Skin epidermis (tissue), 12 donors: Measurements from ENCODE around the gene SLC43A1.

ENCODE experiments used
- H3K27ac ChIP-seq, 21 experiments: fragments of 200-600 bp; sonication (generic) in 11 of 21; one replicate each; pipeline ENCODE4 v1.5.0; 2020; ENCODE audit warnings: mild to moderate bottlenecking in 3 of 21, inconsistent platforms in 2 of 21, moderate library complexity in 2 of 21
- H3K4me3 ChIP-seq, 7 experiments: fragments of 200-600 bp; sonication (generic) in 2 of 7; one replicate each; pipeline ENCODE4 v1.5.0; 2020; ENCODE audit warnings: inconsistent platforms in 2 of 7, mild to moderate bottlenecking in 2 of 7, moderate library complexity in 1 of 7

SLC43A1 gene

GRCh38 chr11:57501953-57502352, 13.5 kb downstream of the SLC43A1 start:
- H3K4me3 ChIP-seq = no peak overlapping the region
- no peak overlapping the region for H3K27ac ChIP-seq

DNA sequence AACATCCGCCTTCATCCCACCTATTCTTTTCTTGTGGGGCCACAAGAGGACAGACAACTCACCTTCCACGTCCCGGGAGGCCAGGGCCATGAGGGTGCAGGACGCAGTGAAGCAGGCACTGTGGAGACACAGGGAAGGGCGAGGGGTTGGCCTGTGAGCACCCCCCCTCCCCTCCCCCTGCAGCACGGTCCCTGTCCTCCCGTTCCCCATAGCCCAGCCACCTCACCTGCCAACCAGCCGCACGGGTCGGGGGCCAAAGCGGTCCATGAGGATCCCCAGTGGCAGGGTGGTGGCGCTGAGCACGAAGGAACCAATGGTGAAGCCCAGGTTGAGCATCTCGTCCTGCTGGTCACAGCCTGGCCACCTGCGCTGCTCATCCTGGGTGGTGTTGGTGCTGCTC, 14.6 kb downstream of the SLC43A1 start:
- Histone ChIP-seq H3K4me3 (no peak overlapping the region), H3K27ac (no peak overlapping the region)

DNA sequence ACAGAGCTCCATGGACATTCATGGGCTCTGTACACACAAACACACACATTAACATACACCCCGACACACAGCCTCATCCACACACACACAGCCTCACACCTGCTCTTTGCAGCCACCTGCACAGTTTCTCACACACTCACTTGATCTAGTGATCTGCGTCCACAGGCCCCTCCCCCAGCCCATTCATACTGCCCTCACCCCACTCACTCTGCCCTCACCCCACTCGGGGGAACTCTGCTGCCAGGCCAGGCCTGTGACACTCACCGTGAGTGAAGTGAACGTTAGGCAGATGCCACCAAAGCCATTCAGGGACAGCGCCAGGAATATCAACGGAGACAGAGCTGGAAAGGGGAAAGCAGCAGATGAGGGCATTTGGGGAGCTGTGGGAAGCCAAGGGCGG, 15.0 kb downstream of the SLC43A1 start:
- H3K27ac ChIP-seq = no peak overlapping the region
- H3K4me3 ChIP-seq = no peak overlapping the region

- peak overlapping the region in 5 of 7 experiments; percentile 2 to 32 (median 16) for H3K4me3 ChIP-seq
- peak overlapping the region in 8 of 21 experiments; percentile 4 to 64 (median 52) for H3K27ac ChIP-seq
Observed at GRCh38 chr11:57499983-57500461, 15.5 kb downstream of the SLC43A1 start.

- H3K27ac ChIP-seq = peak overlapping the region in 9 of 21 experiments; percentile 4 to 64 (median 51)
- peak overlapping the region in 5 of 7 experiments; percentile 2 to 32 (median 16) for H3K4me3 ChIP-seq
Observed at GRCh38 chr11:57499413-57499982, 16.0 kb downstream of the SLC43A1 start.

GRCh38 chr11:57498540-57498939, 17.0 kb downstream of the SLC43A1 start:
- Histone ChIP-seq H3K27ac (no peak overlapping the region), H3K4me3 (no peak overlapping the region)

- no peak overlapping the region for H3K27ac ChIP-seq
- no peak overlapping the region for H3K4me3 ChIP-seq
Observed at GRCh38 chr11:57497303-57498247, 17.9 kb downstream of the SLC43A1 start.

DNA sequence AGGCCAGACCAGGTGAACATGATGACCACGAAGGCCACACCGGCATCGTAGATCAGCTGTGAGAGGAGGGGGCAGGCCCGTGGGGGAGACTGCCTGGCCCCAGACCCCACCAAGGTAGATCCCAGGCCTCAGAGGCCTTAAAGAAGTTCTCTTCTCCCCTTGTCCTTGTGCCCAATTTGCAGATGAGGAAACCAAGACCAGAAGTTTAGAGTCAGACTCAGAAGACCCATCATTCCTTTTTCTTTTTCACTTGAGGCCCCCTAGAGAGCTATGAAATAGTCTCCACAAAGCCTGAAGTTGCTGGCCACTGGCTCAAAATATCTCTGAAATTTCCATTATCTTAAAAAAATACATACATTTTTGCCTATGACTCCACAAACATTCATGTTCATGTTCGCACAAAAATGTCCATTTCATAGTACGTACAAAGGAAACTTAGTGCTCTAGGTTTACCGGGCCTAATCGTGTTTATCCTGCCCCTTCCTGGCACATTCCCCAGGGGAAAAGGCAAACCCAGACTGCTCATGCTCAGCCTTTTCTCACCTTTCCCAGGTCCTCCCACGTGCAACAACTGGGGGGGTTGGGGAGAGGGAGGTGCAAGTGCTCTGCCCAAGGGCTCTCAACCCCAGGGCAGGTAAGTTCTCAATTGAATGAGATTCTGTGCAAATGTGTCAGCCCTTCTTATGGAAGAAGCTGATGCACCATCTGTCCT, 19.2 kb downstream of the SLC43A1 start:
- no peak overlapping the region for H3K27ac ChIP-seq

GRCh38 chr11:57493507-57494503, 21.7 kb downstream of the SLC43A1 start:
- Histone ChIP-seq H3K4me3 (no peak overlapping the region), H3K27ac (no peak overlapping the region)

More for the DNA sequence above, 19.2 kb downstream of the SLC43A1 start:
- no peak overlapping the region for H3K4me3 ChIP-seq

DNA sequence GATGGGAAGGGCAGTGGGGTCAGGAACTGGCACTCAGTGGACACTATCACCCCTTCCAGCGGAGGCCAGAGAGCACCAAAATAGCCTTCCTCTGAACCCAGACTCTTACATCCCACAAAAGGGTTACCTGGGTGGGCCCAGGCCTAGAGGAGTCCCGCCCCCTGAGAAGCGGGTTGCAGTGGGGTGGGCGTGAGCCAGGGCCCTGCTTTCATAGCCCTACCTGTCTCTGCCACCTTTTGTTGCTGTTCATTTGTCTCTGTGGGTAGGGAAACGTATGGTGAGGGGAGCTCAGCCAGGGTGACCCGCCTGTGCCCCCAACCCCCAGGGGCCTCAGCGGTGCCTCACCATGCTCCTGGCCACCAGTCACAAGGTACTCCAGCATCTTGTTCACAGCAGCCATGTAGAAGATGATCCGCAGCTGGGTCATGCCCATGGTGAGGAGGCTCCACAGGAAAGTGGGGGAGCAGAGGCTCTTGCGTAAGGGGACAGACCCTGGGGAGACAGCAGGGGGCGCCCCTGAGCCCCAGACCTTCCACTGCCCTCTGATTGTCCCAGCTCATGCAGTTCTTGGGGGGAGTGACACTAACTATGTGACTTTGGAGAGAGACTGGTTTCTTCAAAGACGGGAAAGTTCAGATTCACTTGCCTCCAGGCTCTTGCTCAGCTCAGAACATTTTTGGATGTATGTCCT, 24.0 kb downstream of the SLC43A1 start:
- no peak overlapping the region for H3K4me3 ChIP-seq

GRCh38 chr11:57490456-57491248, 24.9 kb downstream of the SLC43A1 start:
- Histone ChIP-seq H3K4me3 (no peak overlapping the region), H3K27ac (no peak overlapping the region)

More for the DNA sequence above, 24.0 kb downstream of the SLC43A1 start:
- no peak overlapping the region for H3K27ac ChIP-seq

DNA sequence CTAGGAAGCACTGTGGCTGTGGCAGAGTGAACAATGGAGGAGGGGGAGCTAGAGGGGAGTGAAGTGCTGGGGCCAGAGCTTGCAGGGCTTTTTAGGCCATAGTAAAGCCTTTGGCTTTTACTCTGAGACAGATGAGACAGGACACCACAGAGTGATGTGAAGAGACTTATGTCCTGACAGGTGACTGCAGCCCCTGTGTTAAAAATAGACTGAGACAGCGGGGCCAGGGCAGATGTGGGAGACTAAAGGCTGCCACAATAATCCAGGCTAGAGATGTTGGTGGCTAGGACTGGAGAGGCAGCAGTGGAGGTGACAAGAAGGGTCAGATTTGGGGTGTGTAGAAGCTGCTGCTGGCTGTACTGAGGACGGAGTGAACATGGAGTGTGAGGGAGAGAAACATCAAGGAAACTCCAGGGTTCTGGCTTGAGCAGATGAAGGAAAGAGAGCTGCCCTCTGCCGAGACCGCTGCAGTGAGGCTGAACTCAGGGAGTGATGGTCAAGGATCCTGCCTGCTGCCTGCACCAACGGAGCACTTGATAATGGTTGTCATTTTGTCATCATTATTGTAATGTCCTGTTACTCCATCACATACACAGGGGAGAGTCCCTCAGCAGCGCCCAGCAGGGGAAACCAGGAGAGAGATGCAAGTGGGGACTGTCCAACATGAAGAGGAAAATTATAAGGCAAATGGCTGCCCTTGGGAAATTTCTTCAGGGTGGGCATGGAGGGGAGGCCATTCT, 27.4 kb downstream of the SLC43A1 start:
- Histone ChIP-seq H3K27ac (no peak overlapping the region), H3K4me3 (no peak overlapping the region)

DNA sequence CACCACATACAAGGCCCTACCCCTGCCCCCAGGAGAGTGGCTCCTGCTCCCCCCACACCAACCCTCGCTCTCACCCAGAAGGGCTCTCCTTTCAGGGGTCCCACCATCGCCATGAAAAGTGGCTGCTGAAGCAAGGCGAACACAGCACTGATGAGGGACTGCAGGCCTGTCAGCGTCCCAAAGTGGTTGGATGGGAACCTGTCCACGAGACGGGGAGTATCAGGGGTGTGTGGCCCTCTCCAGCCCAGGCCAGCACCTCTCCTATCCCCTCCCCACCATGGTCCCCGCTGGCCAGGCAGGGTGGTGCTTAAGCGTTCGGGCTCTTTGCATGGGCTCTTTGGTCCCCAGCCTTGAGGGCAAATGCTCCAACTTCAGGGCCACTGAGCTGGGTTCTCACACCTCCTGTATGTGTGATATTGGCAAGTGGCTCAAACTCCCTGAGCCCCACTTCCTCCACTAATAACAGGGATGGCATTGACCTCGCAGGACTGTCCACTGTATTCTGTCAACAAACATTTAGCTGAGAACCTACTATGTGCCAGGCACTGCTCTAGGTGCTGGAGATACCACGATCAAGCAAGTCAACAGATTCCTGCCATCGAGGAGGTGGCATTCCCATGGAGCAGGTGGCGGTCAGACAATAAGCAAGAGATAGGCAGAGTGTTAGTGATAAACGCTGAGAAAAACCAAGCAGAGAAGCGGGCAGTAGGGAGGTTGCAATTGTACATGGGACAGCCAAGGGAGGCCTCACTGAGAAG, 28.3 kb downstream of the SLC43A1 start:
- Histone ChIP-seq H3K4me3 (no peak overlapping the region), H3K27ac (no peak overlapping the region)

DNA sequence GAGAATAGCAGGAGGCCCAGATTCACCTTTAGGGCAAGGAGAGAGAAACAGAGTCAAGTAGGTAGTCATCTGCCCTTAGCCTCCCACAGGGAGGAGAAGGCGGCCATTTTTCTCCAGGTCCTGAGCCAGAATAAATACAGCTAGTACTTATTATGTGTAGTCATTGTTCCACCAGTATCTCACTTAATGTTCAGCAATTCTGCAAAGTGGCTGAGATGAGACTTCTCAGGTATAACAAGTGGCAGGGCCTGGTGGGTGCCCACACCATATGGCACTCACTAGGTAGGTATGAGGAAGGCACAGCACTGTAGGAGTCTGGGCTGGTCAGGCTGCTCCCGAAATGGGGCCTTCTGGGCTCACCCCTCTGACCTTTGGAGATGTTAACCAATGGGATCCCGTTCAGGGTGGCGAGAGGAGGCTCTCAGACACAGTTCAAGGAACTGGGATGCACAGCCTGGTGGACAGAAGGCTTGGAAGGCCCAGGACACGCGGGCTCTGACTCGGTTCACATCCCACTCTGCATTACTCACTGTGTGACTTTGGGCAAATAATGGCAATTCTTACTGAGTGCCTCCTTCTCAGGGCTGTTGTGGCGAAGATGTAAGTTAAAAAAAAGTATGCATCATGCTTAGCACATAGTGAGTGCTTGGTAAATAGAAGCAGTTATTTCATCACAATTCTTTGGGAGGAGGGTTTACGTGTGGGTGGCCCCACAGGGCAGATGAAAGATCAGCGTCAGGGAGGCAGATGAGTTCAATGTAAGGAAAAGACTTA, 30.1 kb downstream of the SLC43A1 start:
- Histone ChIP-seq H3K4me3 (no peak overlapping the region), H3K27ac (no peak overlapping the region)

GRCh38 chr11:57484141-57484710, 31.3 kb downstream of the SLC43A1 start:
- H3K27ac ChIP-seq = no peak overlapping the region
- H3K4me3 ChIP-seq = no peak overlapping the region
